T47D (cell line): Measurements from ENCODE around the gene APRT.

Source experiments
- DNase-seq, 2 experiments: peaks; one replicate each; pipeline versions ENCODE4 v3.0.0 to v3.0.0-alpha.2; 2011 to 2012; ENCODE audit warnings: low read depth in 1 of 2, low spot score in 1 of 2
- JUND ChIP-seq: IDR thresholded peaks from 2 replicates; pipeline ENCODE4 v1.6.1; 2012; ENCODE audit warnings: low read depth
- in situ Hi-C: cut with HindIII; loops from 2 replicates; pipeline ENCODE4 v1.10.0; 2016; ENCODE audit warnings: low sequenced_read_pairs, low pct_unique_long_range_greater_than_20kb

Gene APRT, protein sequence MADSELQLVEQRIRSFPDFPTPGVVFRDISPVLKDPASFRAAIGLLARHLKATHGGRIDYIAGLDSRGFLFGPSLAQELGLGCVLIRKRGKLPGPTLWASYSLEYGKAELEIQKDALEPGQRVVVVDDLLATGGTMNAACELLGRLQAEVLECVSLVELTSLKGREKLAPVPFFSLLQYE

DNA sequence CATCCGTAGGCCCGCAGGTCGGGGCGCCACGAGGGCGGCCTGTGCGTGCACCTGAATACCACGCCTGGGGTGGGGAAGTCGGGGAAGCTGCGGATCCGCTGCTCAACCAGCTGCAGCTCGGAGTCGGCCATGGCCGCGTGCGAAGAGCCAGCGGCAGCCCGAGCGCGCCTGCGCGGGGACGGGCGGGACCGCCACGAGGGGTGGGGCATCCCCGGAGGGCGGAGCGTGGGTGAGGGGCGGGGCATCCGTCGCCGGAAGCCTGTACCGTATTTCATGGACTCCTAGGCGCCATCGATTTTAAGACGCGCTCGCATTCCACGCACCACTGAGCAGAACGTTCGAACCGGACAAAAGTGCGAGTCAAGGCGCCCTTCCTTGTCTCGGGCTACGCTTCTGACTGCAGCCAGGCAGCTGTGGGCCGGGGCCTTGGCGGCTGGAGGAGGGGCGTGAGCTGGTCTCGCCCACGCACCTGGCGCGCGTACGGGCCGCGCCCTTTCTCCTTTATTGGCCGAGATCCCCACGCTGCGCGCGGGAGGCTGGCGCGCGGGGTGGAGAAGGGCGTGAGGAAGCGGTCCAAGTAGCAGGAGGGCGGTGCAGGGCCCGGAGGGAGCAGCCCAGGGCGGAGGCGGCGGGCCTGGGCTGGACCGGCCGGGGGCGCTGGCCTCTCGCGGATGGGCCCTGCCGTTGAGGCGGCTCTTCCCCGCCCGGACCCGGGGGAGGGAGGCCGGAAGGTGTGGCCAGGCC is at the start of gene APRT:
Gene APRT, minus strand, starts transcription at position 160 of the 744 bp plus-strand sequence. Its CDS starts 29 bp downstream, at position 131.
- in situ Hi-C loops = no loop called here
- TF ChIP-seq JUND = 0 out of 2 replicates have a peak, but pooled peaks have one; percentile 26
- DNase-seq = peak; percentile 88 to 99

DNA sequence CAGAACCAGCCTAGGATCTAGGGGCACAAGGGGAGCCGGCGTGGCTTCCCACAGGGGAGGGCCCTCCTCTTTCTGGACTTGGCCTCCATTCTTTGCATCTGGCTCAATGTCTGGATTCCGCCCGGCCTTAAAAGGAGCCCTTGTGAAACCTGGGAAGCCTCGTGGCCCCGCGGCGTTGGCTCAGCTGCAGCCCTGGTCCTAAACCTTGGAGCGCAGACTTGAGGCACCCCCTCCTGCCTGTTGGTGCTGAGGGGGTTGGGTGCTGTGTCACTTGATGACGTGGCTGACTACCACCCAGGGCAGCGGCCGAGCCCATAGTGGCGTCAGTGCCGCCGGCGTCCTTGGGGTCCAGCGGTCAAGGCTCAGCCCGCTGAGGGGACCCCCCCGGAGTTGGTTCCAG is 49.6 kb upstream of the APRT start:
- no peak for TF ChIP-seq JUND
- DNase-seq = no peak
- in situ Hi-C loops = no loop called here

DNA sequence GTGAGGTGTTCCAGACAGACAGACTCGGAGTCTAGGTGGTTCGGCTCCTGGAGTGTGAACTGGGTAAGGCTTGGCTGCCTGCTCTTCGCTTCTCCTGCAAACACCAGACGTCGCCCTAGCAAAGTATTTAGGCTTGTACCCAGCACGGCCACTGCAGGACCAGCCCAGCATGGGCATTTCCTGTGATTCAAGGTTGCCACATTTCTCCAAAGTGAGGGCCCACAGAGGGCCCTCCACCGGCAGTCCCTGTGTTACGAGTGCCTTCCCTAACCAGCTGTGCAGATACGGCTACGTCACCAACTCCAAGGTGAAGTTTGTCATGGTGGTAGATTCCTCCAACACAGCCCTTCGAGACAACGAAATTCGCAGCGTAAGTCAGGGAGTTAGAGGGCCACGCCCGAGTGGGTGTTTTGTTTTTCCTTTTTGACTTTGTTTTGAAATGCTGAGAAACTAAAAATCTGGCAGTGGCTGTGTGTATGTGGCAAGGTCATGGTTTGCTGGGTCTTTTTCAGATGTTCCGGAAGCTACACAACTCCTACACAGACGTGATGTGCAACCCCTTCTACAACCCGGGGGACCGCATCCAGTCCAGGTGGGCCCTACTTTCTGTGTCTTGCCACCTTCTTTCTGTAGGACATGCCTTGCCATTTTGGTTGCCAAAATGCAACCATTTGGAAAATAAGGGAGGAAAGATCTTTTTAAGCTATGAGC is 47.8 kb upstream of the APRT start:
- in situ Hi-C loops = no loop called here
- no peak for DNase-seq
- TF ChIP-seq JUND = no peak

DNA sequence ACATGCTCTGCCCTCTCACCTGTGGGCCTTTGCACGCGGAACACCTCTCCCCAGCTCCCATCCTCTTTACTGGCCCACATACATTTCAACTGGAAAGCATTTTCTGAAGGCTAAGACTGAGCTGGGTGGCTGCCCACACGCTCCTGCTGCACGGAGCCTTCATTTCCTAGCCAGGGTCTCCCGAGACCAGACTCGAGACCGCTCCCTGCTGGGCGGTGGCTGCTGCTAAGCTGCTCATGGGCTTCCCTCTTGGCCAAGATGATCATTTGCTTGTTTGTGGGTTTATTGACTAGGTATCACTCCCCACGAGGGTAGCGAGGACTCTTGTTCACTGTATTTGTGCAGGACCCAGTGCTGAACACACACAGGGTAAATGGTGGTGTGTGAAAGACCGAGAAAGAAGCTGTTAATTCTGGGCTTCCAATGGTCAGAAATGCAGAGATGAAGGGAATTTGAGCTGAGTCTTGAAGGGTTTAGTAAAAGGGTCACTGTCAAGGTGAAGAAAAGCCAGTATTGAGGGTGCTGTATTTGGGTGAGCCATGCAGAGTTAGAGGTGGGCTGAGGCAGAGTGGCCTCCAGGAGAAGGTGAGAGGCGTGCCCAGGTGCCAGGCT is 46.1 kb upstream of the APRT start:
- in situ Hi-C loops = no loop called here
- peak; percentile 77 to 91 for DNase-seq
- TF ChIP-seq JUND = no peak

DNA sequence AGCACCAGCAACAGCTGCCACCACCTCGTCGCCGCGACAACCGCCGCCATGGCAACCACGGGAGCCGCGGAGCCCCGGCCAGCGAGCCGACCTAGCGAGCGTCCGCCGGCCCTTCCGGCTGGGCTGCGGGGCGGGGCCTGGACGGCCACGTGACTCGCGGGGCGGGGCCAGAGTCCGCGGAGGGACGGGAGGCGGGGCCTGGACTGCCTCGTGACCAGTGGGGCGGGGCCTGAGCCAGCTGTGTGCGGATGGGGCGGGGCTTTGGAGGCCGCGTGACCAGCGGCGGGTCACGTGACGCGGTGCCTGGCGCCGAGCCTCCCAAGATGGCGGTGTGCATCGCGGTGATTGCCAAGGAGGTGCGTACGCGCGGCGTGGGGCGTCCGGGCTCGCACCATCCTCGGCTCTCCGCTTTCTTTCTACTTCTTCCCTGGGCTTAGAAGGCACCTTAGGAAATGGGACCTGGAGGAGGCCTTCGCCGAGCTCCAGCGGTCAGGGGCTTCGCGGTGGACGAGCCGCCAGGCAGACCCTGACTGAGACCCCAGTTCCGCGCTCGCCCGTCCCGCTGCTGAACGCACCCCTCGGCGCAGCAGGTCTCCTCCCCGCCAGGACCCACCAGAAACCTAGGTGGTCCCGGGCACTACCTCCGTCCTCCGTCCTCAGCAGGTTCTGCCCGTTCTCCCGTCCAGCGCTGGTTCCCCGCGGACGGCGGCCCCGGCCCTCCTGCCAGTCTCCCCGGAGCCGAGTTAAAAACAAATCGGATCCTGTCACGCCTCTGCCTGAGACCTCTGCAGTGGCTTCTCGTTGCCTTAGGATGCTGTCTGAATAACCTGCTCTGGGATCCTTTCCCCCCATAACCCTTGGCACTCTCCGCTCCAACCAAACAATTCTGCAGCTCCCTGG is 45.4 kb upstream of the APRT start, which contains the start of the genes GALNS and TRAPPC2L:
Gene GALNS, minus strand, starts transcription at position 120 of the 900 bp plus-strand sequence. Its CDS starts 70 bp downstream, at position 50.
Gene TRAPPC2L, plus strand, starts transcription at position 300 of the 900 bp plus-strand sequence. Its CDS starts 24 bp downstream, at position 324.
- in situ Hi-C loops = no loop called here
- no peak for TF ChIP-seq JUND
- peak; percentile 98 to 99 for DNase-seq

DNA sequence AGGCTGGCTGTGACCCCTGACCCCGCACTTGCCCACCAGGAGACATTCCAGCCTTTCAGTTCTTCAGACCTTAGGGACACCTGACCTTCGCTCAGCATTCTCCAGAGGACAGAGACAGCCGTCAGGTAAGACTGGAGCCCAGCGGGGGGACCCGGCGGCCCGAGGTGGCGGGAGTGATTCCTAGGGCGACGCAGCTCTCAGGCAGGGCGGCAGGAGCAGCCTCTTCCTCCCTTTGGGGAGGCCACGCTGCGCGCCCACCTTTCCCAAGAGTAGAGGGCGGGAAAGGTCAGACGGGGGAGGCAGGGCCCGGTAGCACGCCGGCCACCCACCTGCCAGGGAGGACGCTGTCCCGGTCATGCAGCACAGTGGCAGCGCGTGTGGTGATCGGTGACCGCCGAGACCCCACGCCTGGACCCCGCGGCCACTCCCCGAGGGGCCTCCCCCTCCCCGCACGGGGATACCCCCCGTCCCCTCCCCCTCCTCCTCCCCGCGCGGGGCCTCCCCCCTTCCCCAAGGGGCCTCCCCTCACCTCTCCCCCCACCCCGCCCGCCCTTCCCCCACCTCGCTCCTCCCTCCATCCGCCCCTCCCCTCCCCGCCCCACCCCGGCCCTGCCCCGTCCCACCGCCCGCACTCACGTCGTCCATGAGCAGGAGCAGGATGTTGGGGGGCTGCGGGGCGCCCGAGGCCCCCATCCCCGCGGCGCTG is 44.5 kb upstream of the APRT start:
- in situ Hi-C loops = no loop called here
- TF ChIP-seq JUND = no peak
- no peak for DNase-seq

DNA sequence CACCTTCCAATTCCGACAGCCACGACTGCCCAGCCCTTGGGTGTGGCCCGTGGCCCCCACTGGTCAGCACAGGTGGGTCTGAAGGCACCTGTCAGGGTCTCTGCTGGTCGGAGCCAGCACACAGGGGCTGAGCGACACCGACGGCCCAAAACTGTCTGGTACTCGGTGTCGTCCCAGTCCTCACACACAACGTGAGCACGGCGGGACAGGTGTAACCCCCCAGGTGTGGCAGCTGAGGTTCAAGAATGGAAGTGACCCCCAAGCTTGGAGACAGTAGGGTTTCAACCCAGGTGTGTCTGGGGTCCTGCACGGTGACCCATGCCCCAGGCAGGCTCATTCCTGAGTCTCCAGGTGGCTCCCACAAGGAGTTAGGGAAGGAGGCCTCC is 44.0 kb upstream of the APRT start:
- TF ChIP-seq JUND = no peak
- in situ Hi-C loops = no loop called here
- no peak for DNase-seq

DNA sequence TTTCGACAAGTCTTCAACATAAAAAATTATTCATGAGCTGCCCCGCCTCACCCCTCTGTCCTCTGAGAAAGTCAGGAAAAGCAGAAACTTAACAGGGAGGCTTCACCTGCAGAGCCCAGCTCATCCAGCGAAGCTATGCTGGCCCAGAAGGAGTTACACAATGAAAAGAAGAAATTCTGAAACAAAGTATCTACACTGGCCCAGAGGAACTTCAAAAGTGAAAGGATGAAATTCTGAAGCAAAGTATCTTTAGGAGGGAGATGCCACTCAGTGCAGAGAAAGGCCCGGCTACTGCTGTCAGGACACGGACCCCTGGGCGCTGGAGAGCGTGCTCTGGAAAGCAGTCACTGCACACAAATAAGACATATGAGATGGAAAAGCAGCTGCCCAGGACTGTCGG is 43.4 kb upstream of the APRT start:
- in situ Hi-C loops = no loop called here
- no peak for DNase-seq
- no peak for TF ChIP-seq JUND

DNA sequence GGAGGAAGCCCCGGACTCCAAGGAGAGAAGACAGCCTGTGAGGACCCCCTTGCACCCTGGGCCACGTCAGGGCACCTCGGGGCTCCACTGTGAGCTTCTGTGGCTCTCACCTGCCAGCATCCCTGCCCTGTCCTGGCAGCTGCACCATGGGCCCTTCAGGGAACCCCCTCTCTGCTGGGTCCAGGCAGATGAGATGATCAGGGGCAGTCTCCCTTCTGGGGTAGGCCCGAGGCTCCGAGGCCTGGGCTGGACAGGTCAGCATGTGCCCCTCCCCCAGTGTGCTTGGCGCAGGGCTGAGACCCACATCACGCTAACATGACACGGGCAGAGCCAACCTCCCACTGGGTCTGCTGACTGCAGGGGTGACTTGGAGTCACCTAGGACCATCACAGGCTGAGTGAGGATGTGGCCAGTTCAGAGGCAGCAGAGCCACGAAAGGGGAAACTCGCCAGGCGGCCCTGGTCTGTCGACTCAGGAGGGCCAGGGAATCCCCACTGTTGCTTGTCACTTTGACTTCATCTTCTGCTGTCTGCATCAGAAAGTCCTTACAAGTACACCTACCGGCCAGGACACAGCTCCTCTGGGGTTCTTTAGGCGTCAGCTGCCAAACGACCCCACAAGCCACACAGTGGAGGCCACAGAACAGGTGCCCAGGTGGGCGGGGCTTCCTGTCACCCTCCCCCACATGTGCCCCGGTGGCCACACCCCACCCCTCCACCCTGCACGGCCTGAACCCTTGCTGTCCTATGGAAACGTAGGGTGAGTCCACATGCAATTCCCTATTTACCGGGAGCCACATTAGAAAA is 42.8 kb upstream of the APRT start:
- DNase-seq = no peak
- in situ Hi-C loops = no loop called here
- no peak for TF ChIP-seq JUND

DNA sequence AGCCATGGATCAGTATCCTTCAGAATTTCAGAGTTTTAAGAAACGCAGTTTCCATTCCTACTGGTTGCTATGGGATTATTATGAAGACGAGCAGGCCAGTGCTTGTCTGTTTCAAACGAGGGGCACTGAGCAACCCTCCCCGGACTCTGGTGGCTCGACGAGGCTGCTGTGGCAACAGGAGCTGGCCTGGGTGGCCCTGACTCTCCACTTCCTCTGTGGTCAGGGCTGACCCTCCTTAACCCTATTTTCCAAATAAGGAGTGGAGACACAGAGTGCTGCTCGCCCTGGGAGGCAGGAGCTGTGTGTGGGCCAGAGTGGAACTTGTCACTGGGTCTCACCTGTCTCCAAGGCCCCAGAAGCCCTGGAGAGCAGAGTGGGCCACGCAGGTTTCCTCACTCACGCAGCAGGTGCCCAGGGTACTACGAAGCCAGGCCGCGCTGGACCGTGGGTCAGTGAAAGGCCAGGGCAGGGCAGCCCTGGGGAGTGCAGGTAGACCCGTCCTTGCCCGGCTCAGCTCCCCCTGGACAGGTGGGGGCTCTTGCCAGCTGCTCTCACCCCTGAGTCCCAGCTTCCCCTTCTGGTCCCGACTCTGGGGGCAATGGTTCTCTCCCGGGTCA is 41.7 kb upstream of the APRT start:
- in situ Hi-C loops = no loop called here
- DNase-seq = no peak
- no peak for TF ChIP-seq JUND
